Neural cell (in vitro differentiated cells): ENCODE results near the gene KBTBD13. TPM values are rescaled to one million over a fixed set of nuclear protein-coding genes. Genes with fewer than 3 reads are reported as not detected.

Experiments used
- H2AFZ ChIP-seq: fragments of 200-600, 300-800 bp; sonication (generic), shearing (Covaris generic); 2 replicates; pipeline ENCODE4 v1.6.0; 2014; ENCODE audit warnings: low read depth, mild to moderate bottlenecking, antibody characterized with exemption, low read length, moderate library complexity
- H3F3A ChIP-seq: fragments of 200-600 bp; shearing (Covaris generic); 2 replicates; pipeline ENCODE4 v1.6.1; 2016; ENCODE audit warnings: mild to moderate bottlenecking, moderate library complexity, mixed read lengths, antibody characterized with exemption, low read length; ENCODE audit not compliant: insufficient read depth, poor library complexity, severe bottlenecking
- H3K27ac ChIP-seq: fragments of 200-600, 300-800 bp; sonication (generic), shearing (Covaris generic); 2 replicates; pipeline ENCODE4 v1.5.1; 2014; ENCODE audit warnings: mild to moderate bottlenecking, low read length, moderate library complexity
- H3K27me3 ChIP-seq: fragments of 300-800, 200-600 bp; sonication (generic), shearing (Covaris generic); 2 replicates; pipeline ENCODE4 v1.6.0; 2014; ENCODE audit warnings: mild to moderate bottlenecking, low read depth, low read length, moderate library complexity; ENCODE audit not compliant: insufficient read depth
- H3K36me3 ChIP-seq: fragments of 300-800, 200-600 bp; sonication (generic), shearing (Covaris generic); 2 replicates; pipeline ENCODE4 v1.5.1; 2014; ENCODE audit warnings: mild to moderate bottlenecking, antibody characterized with exemption, low read length, moderate library complexity; ENCODE audit not compliant: insufficient read depth
- H3K4me2 ChIP-seq: fragments of 300-800, 200-600 bp; sonication (generic), shearing (Covaris generic); 2 replicates; pipeline ENCODE4 v1.6.0; 2014; ENCODE audit warnings: mild to moderate bottlenecking, low read length
- H3K4me3 ChIP-seq: fragments of 300-800, 200-600 bp; sonication (generic), shearing (Covaris generic); 2 replicates; pipeline ENCODE4 v1.5.1; 2014; ENCODE audit warnings: mild to moderate bottlenecking, low read length, moderate library complexity
- H3K79me2 ChIP-seq: fragments of 200-600 bp; shearing (Covaris generic); replicated peaks from 2 replicates; pipeline ENCODE4 v1.6.0; 2014; ENCODE audit warnings: mild to moderate bottlenecking, low read length, moderate library complexity; ENCODE audit not compliant: insufficient read depth
- H3K9ac ChIP-seq: fragments of 300-800, 200-600 bp; sonication (generic), shearing (Covaris generic); 2 replicates; pipeline ENCODE4 v1.6.1; 2016; ENCODE audit warnings: mild to moderate bottlenecking, low read length, mixed read lengths
- H3K9me2 ChIP-seq: fragments of 200-600 bp; shearing (Covaris generic); 2 replicates; pipeline ENCODE4 v1.6.1; 2016; ENCODE audit warnings: mild to moderate bottlenecking, low read length, mixed read lengths; ENCODE audit not compliant: insufficient read depth
- H3K9me3 ChIP-seq: fragments of 200-600, 300-800 bp; sonication (generic), shearing (Covaris generic); 2 replicates; pipeline ENCODE4 v1.6.1; 2016; ENCODE audit warnings: mild to moderate bottlenecking, mixed run types, low read length, moderate library complexity, mixed read lengths
- H4K20me1 ChIP-seq: fragments of 200-600 bp; shearing (Covaris generic); 2 replicates; pipeline ENCODE4 v1.6.1; 2016; ENCODE audit warnings: mild to moderate bottlenecking, mixed run types; ENCODE audit not compliant: insufficient read depth
- CTCF ChIP-seq: fragments of 450-650 bp; IDR thresholded peaks from 2 replicates; pipeline ENCODE4 v1.5.1; 2014; ENCODE audit warnings: antibody characterized with exemption, mild to moderate bottlenecking, moderate library complexity; ENCODE audit not compliant: poor library complexity, severe bottlenecking
- RAD21 ChIP-seq: fragments of 450-650 bp; conservative IDR thresholded peaks from 2 replicates; pipeline ENCODE4 v1.6.1; 2014; ENCODE audit warnings: antibody characterized with exemption, mild to moderate bottlenecking, moderate library complexity
- REST ChIP-seq: IDR thresholded peaks from 2 replicates; pipeline ENCODE4 v1.6.1; 2012; ENCODE audit warnings: borderline replicate concordance
- SMC3 ChIP-seq: fragments of 450-650 bp; conservative IDR thresholded peaks from 2 replicates; pipeline ENCODE4 v1.6.1; 2014; ENCODE audit warnings: antibody characterized with exemption, mild to moderate bottlenecking, moderate library complexity; ENCODE audit not compliant: poor library complexity
- TAF1 ChIP-seq: IDR thresholded peaks from 2 replicates; pipeline ENCODE4 v1.6.1; 2012; ENCODE audit warnings: low read depth
- polyA plus RNA-seq: library from polyadenylated mRNA; depleted of rRNA; stranded (reverse); fragments of >200 nt; gene quantifications from 2 replicates; pipeline ENCODE4 v1.2.3, GENCODE V29; 2014

Gene KBTBD13
- polyA plus RNA-seq, 1 donor from 2014 or later: not detected

GRCh38 chr15:65101411-65101890 is 24.9 kb downstream of the KBTBD13 start:
- Histone ChIP-seq H4K20me1 (no peaks in the 10 kb centered on the region), H3K9me2 (no peaks in the 10 kb centered on the region), H3K27me3 (peaks cover 14% of the 10 kb centered on the region), H3K79me2 (no peaks in the 10 kb centered on the region), H3K36me3 (no peaks in the 10 kb centered on the region), H2AFZ (no peak overlapping the region), H3K9ac (no peak overlapping the region), H3K27ac (no peak overlapping the region), H3K4me2 (no peak overlapping the region), H3K9me3 (no peaks in the 10 kb centered on the region), H3F3A (no peaks in the 10 kb centered on the region), H3K4me3 (no peak overlapping the region)
- TF ChIP-seq RAD21 (peak; percentile 83), SMC3 (peak; percentile 83), CTCF (peak; percentile 90), REST (no peak)

- Histone ChIP-seq H4K20me1 (no peaks in the 10 kb centered on the region), H3K4me2 (no peak overlapping the region), H3K9me3 (no peaks in the 10 kb centered on the region), H3K36me3 (no peaks in the 10 kb centered on the region), H3K4me3 (no peak overlapping the region), H3K9ac (no peak overlapping the region), H3K27ac (no peak overlapping the region), H3K79me2 (no peaks in the 10 kb centered on the region), H3K27me3 (peaks cover 14% of the 10 kb centered on the region), H3F3A (no peaks in the 10 kb centered on the region), H3K9me2 (no peaks in the 10 kb centered on the region), H2AFZ (no peak overlapping the region)
- TF ChIP-seq CTCF (peak; percentile 8), TAF1 (no peak)
These were observed 25.6 kb downstream of the KBTBD13 start for GRCh38 chr15:65101891-65102708.
